Measurements from ENCODE around the gene HMGN5.

DNA sequence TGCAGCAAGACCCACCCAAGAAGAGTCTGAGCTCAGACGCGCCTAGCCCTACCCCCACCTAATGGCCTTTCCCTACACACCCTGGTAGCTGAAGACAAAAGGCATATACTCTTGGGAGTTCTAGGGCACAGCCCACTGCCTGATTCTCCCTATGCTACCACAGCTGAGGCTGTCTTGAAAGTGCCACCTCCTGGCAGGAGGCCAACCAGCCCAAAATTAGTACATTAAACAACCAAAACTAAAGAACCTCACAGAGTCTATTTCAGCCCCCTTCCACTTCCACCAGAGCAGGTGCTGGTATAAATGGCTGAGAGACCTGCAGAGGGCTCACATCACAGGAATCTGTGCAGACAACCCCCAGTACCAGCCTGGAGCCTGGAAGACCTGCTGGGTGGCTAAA, 119.1 kb downstream of the HMGN5 start:
- TF ChIP-seq, protein P1, sequence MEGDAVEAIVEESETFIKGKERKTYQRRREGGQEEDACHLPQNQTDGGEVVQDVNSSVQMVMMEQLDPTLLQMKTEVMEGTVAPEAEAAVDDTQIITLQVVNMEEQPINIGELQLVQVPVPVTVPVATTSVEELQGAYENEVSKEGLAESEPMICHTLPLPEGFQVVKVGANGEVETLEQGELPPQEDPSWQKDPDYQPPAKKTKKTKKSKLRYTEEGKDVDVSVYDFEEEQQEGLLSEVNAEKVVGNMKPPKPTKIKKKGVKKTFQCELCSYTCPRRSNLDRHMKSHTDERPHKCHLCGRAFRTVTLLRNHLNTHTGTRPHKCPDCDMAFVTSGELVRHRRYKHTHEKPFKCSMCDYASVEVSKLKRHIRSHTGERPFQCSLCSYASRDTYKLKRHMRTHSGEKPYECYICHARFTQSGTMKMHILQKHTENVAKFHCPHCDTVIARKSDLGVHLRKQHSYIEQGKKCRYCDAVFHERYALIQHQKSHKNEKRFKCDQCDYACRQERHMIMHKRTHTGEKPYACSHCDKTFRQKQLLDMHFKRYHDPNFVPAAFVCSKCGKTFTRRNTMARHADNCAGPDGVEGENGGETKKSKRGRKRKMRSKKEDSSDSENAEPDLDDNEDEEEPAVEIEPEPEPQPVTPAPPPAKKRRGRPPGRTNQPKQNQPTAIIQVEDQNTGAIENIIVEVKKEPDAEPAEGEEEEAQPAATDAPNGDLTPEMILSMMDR (IDR thresholded peaks at IDR 0.05; ENCODE audit: low read depth, low read length): no peak
- TF ChIP-seq, protein P2, sequence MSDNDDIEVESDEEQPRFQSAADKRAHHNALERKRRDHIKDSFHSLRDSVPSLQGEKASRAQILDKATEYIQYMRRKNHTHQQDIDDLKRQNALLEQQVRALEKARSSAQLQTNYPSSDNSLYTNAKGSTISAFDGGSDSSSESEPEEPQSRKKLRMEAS (IDR thresholded peaks at IDR 0.05; ENCODE audit: low read depth, low read length): no peak
- TF ChIP-seq MYC (IDR thresholded peaks at IDR 0.05; ENCODE audit: low read depth, low read length): no peak
